ENCODE data around the gene HVCN1. TPM values are rescaled to one million over a fixed set of nuclear protein-coding genes. Genes with fewer than 3 reads are reported as not detected.
"Not testable (repeated sequence)": the region's sequence is repeated elsewhere in the genome, so short reads cannot be mapped to it uniquely, and the experiment has no call there.

The HVCN1 gene
- total RNA-seq (2022) (0.71 and 0.99 TPM in 2 replicates), Bru-seq, nascent RNA (percentile 14 among the genes with signal in this experiment), BruChase-seq, experiment 1, labeled RNA remaining after a 6-hour chase (percentile 17 among the genes with signal in this experiment), BruChase-seq, experiment 2, labeled RNA remaining after a 2-hour chase (percentile 18 among the genes with signal in this experiment)
- long read RNA-seq, partial matches to known transcripts, result 0 of 4 reads
- long read RNA-seq, other reads (novel, unspliced or antisense), result 4 of 4 reads

DNA sequence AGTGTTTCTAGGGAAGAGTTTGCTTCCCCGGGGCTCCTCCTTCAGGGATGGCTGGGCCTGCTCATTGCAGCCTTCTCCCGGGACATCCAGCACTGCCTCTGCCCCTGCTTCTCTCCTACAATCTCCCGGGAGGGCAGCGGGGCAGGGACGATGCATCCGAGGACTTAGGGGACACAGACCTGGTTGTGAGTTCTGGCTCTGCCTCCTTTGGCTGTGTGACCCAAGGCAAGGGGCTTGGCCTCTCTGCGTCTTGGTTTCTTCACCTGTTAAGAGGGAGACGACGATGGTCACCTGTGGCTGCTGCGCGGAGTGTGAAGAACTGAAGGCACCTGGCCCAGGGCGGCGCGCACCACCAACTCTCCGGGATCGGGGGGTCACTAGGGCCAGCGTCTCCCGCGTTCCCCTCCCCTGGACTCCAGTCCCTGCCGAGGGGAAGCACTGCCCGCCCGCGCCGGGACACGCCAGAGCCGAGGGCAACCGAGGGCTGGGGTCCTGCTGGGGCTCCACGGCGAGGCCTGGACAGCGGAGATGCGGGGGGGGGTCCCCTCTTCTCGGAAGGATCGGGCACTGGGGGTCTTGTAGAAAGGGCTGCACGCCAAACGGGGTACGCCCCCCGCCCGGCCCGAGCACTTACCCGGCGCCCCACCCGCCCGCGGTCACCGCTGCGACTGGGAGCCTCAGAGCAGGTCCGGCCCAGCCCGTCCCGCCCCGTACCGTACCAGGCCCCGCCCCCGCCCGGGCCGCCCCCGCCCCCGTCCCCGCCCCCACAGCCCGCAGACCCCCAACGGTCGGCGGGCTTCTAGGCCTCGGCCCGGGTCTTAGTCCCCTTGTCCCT lies at the start of gene HVCN1:
Gene HVCN1, minus strand, starts transcription at position 670 of the 835 bp plus-strand sequence. CDS start 5,870 bp downstream, outside the sequence.
- Mint-ChIP-seq H3K27me3 (ENCODE audit: unreplicated experiment) (peaks cover 61% of the 10 kb centered on the region), H3K4me1 (ENCODE audit: low read depth, unreplicated experiment) (peaks cover 18% of the 10 kb centered on the region), H3K4me3 (ENCODE audit: low read depth, unreplicated experiment) (peak within 1 kb of the TSS; percentile 70), H3K27ac (ENCODE audit: unreplicated experiment) (no peak within 1 kb of the TSS), H3K36me3 (ENCODE audit: insufficient read depth, unreplicated experiment) (peaks cover 8% of the 10 kb centered on the region), H3K9me3 (ENCODE audit: low read depth, unreplicated experiment) (no peaks in the 10 kb centered on the region)
- intact Hi-C loops (cut with micrococcal nuclease; ENCODE audit: unreplicated experiment), result no loop called here
- BruUV-seq (replicated peaks), result no TSS peak
- TF ChIP-seq, protein P1, sequence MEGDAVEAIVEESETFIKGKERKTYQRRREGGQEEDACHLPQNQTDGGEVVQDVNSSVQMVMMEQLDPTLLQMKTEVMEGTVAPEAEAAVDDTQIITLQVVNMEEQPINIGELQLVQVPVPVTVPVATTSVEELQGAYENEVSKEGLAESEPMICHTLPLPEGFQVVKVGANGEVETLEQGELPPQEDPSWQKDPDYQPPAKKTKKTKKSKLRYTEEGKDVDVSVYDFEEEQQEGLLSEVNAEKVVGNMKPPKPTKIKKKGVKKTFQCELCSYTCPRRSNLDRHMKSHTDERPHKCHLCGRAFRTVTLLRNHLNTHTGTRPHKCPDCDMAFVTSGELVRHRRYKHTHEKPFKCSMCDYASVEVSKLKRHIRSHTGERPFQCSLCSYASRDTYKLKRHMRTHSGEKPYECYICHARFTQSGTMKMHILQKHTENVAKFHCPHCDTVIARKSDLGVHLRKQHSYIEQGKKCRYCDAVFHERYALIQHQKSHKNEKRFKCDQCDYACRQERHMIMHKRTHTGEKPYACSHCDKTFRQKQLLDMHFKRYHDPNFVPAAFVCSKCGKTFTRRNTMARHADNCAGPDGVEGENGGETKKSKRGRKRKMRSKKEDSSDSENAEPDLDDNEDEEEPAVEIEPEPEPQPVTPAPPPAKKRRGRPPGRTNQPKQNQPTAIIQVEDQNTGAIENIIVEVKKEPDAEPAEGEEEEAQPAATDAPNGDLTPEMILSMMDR (IDR thresholded peaks at IDR 0.05; ENCODE audit: unreplicated experiment), result no peak
- CTCF ChIA-PET, result no interaction called here
- peak; percentile 28 for DNase-seq

DNA sequence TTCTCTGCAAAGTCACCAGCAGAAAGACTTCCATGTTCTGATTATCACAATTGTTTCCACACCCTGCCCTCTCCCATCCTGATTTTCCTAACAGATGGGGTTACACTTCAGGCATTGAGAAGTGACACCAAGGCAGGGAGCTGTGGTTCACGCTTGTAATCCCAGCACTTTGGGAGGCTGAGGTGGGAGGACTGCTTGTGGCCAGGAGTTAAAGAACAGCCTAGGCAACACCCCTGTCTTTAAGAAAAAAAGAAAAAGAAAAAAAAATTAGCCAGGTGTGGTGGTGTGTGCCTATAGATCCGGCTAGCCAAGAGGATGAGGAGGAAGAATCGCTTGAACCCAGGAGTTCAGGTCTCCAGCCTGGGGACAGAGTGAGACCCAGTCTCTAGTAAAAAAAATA lies 48.6 kb upstream of the HVCN1 start:
- no peak for DNase-seq
- Mint-ChIP-seq H3K27me3 (ENCODE audit: unreplicated experiment) (no peaks in the 10 kb centered on the region), H3K4me3 (ENCODE audit: low read depth, unreplicated experiment) (no peak overlapping the region), H3K36me3 (ENCODE audit: insufficient read depth, unreplicated experiment) (peaks cover 57% of the 10 kb centered on the region), H3K27ac (ENCODE audit: unreplicated experiment) (no peak overlapping the region), H3K9me3 (ENCODE audit: low read depth, unreplicated experiment) (no peaks in the 10 kb centered on the region), H3K4me1 (ENCODE audit: low read depth, unreplicated experiment) (peaks cover 47% of the 10 kb centered on the region)
- CTCF ChIA-PET, result interaction anchor here (0.6 kb wide), 1 partner anchor 69 kb away, joined by 6 read pairs; no protein-coding TSS in a partner anchor
- intact Hi-C loops (cut with micrococcal nuclease; ENCODE audit: unreplicated experiment), result no loop called here
- BruUV-seq (replicated peaks), result no TSS peak
- TF ChIP-seq, protein P1 (IDR thresholded peaks at IDR 0.05; ENCODE audit: unreplicated experiment), result no peak

- H3K27ac Mint-ChIP-seq (ENCODE audit: unreplicated experiment); intact Hi-C loops (cut with micrococcal nuclease; ENCODE audit: unreplicated experiment); BruUV-seq (replicated peaks); H3K4me3 Mint-ChIP-seq (ENCODE audit: low read depth, unreplicated experiment); H3K9me3 Mint-ChIP-seq (ENCODE audit: low read depth, unreplicated experiment); DNase-seq; H3K27me3 Mint-ChIP-seq (ENCODE audit: unreplicated experiment): not testable (repeated sequence)
- Mint-ChIP-seq H3K36me3 (ENCODE audit: insufficient read depth, unreplicated experiment) (peaks cover 56% of the 10 kb centered on the region), H3K4me1 (ENCODE audit: low read depth, unreplicated experiment) (peaks cover 52% of the 10 kb centered on the region)
- CTCF ChIA-PET, result interaction anchor here (0.6 kb wide), 1 partner anchor 361 kb away, joined by 3 read pairs; no protein-coding TSS in a partner anchor
Observed at GRCh38 chr12:110737016-110737415, 48.1 kb upstream of the HVCN1 start.

- Mint-ChIP-seq H3K27ac (ENCODE audit: unreplicated experiment) (no peak overlapping the region), H3K36me3 (ENCODE audit: insufficient read depth, unreplicated experiment) (peaks cover 62% of the 10 kb centered on the region), H3K27me3 (ENCODE audit: unreplicated experiment) (no peaks in the 10 kb centered on the region), H3K4me1 (ENCODE audit: low read depth, unreplicated experiment) (peaks cover 43% of the 10 kb centered on the region), H3K9me3 (ENCODE audit: low read depth, unreplicated experiment) (no peaks in the 10 kb centered on the region), H3K4me3 (ENCODE audit: low read depth, unreplicated experiment) (peak overlapping the region; percentile 13)
- intact Hi-C loops (cut with micrococcal nuclease; ENCODE audit: unreplicated experiment), result loop anchor here (5.0 kb wide), 1 partner anchor 78 kb away; no protein-coding TSS in a partner anchor
- TF ChIP-seq, protein P1 (IDR thresholded peaks at IDR 0.05; ENCODE audit: unreplicated experiment), result no peak
- no peak for DNase-seq
- no TSS peak for BruUV-seq (replicated peaks)
- CTCF ChIA-PET, result interaction anchor here (1.1 to 1.2 kb wide), 3 partner anchors 26 to 221 kb away, joined by 3 to 5 read pairs (median 4); no protein-coding TSS in a partner anchor
Observed at GRCh38 chr12:110733900-110734299, 45.0 kb upstream of the HVCN1 start.

Data from Calu3 (cell line).